Loucy (cell line): ENCODE results near the gene PIP.
"Not testable (repeated sequence)": the region's sequence is repeated elsewhere in the genome, so short reads cannot be mapped to it uniquely, and the experiment has no call there.

Source experiments
- H2AFZ ChIP-seq: fragments of 200-600 bp; sonication (generic); 2 replicates; pipeline ENCODE4 v1.6.0; 2016; ENCODE audit warnings: antibody characterized with exemption, mild to moderate bottlenecking, low read length, moderate library complexity
- H3F3A ChIP-seq: fragments of 200-600 bp; 2 replicates; pipeline ENCODE4 v1.6.0; 2016; ENCODE audit warnings: antibody characterized with exemption, low read depth, mild to moderate bottlenecking
- H3K27me3 ChIP-seq: fragments of 200-600 bp; sonication (generic); 2 replicates; pipeline ENCODE4 v1.6.1; 2014; ENCODE audit warnings: low read length, mild to moderate bottlenecking; ENCODE audit not compliant: insufficient read depth, poor library complexity, severe bottlenecking
- H3K36me3 ChIP-seq: fragments of 200-600 bp; sonication (generic); 2 replicates; pipeline ENCODE4 v1.6.1; 2016; ENCODE audit warnings: low read length; ENCODE audit not compliant: insufficient read depth
- H3K4me1 ChIP-seq: fragments of 200-600 bp; sonication (generic); 2 replicates; pipeline ENCODE4 v1.5.1; 2014; ENCODE audit warnings: low read length, mild to moderate bottlenecking; ENCODE audit not compliant: insufficient read depth, poor library complexity, severe bottlenecking
- H3K4me2 ChIP-seq: fragments of 200-600 bp; sonication (generic); 2 replicates; pipeline ENCODE4 v1.6.0; 2014; ENCODE audit warnings: antibody characterized with exemption, low read length, low read depth, mild to moderate bottlenecking; ENCODE audit not compliant: poor library complexity, severe bottlenecking
- H3K4me3 ChIP-seq: fragments of 200-600 bp; sonication (generic); 2 replicates; pipeline ENCODE4 v1.5.1; 2014; ENCODE audit warnings: low read length, mild to moderate bottlenecking, mixed read lengths; ENCODE audit not compliant: poor library complexity, severe bottlenecking
- H3K79me2 ChIP-seq: fragments of 200-600 bp; sonication (generic); 2 replicates; pipeline ENCODE4 v1.6.1; 2014; ENCODE audit warnings: low read length; ENCODE audit not compliant: insufficient read depth
- H3K9ac ChIP-seq: fragments of 200-600 bp; sonication (generic); 2 replicates; pipeline ENCODE4 v1.6.0; 2014; ENCODE audit warnings: mild to moderate bottlenecking, low read depth, low read length, moderate library complexity; ENCODE audit not compliant: poor library complexity, severe bottlenecking
- H3K9me2 ChIP-seq: fragments of 200-600 bp; sonication (generic); replicated peaks from 2 replicates; pipeline ENCODE4 v1.6.1; 2016; ENCODE audit warnings: low read depth, low read length, mixed read lengths
- H3K9me3 ChIP-seq: fragments of 200-600 bp; sonication (generic); 2 replicates; pipeline ENCODE4 v1.6.1; 2014; ENCODE audit warnings: mild to moderate bottlenecking, antibody characterized with exemption, low read length, low read depth; ENCODE audit not compliant: insufficient read depth
- H4K20me1 ChIP-seq: fragments of 200-600 bp; sonication (generic); 2 replicates; pipeline ENCODE4 v1.6.0; 2014; ENCODE audit warnings: antibody characterized with exemption, low read length, mild to moderate bottlenecking; ENCODE audit not compliant: insufficient read depth, poor library complexity, severe bottlenecking
- EZH2phosphoT487 ChIP-seq: fragments of 200-600 bp; IDR thresholded peaks from 2 replicates; pipeline ENCODE4 v1.6.1; 2018; ENCODE audit warnings: antibody characterized with exemption, mild to moderate bottlenecking, moderate library complexity, borderline replicate concordance
- TF ChIP-seq, protein P1 (sequence below): fragments of 200-600 bp; sonication (generic); conservative IDR thresholded peaks from 2 replicates; pipeline ENCODE4 v1.5.1; 2014; ENCODE audit warnings: mild to moderate bottlenecking, antibody characterized with exemption, low read length

PIP gene

DNA sequence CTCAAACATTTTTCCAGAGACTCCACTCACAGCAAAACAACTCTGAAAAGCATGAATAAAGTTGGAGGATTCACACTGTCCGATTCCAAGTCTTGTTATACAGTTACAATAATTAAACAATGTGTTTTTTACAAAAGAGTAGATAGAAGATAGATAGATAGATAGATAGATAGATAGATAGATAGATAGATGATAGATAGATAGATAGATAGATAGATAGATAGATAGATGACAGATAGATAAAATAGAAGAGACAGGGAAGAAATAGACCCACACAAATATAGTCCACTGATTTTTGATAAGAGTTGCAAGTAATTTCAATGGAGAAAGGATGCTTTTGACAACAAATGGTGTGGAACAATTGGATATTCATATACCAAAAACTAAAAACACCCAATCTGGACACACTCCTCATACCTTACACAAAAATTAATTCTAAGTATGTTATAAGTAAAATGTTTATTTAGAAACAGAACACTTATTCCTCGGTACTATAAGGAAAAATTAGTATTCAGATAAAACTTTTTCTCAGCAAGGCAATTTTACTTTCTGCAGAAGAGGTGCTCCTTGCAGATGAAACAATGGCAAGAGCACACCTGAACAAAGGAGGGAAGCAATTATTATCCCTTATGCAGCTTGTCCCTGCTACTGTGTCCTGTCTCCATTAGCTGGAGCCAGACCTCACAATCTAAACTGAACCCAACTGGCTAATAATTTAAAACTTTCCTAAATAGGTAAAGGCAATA, 45.7 kb downstream of the PIP start:
- Histone ChIP-seq H3K4me3 (no peak overlapping the region), H3K9me3 (no peaks in the 10 kb centered on the region; the same call in 1 of the 2 replicates), H3K79me2 (no peaks in the 10 kb centered on the region), H3K9me2 (no peaks in the 10 kb centered on the region), H3F3A (0 out of 2 replicates have a peak, but pooled peaks cover 5% of the 10 kb centered on the region), H3K4me1 (peaks cover 4% of the 10 kb centered on the region), H2AFZ (no peak overlapping the region), H3K9ac (no peak overlapping the region), H3K27me3 (no peaks in the 10 kb centered on the region), H3K4me2 (no peak overlapping the region), H3K36me3 (no peaks in the 10 kb centered on the region), H4K20me1 (no peaks in the 10 kb centered on the region)
- no peak for TF ChIP-seq EZH2phosphoT487
- TF ChIP-seq, protein P1, sequence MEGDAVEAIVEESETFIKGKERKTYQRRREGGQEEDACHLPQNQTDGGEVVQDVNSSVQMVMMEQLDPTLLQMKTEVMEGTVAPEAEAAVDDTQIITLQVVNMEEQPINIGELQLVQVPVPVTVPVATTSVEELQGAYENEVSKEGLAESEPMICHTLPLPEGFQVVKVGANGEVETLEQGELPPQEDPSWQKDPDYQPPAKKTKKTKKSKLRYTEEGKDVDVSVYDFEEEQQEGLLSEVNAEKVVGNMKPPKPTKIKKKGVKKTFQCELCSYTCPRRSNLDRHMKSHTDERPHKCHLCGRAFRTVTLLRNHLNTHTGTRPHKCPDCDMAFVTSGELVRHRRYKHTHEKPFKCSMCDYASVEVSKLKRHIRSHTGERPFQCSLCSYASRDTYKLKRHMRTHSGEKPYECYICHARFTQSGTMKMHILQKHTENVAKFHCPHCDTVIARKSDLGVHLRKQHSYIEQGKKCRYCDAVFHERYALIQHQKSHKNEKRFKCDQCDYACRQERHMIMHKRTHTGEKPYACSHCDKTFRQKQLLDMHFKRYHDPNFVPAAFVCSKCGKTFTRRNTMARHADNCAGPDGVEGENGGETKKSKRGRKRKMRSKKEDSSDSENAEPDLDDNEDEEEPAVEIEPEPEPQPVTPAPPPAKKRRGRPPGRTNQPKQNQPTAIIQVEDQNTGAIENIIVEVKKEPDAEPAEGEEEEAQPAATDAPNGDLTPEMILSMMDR = no peak

DNA sequence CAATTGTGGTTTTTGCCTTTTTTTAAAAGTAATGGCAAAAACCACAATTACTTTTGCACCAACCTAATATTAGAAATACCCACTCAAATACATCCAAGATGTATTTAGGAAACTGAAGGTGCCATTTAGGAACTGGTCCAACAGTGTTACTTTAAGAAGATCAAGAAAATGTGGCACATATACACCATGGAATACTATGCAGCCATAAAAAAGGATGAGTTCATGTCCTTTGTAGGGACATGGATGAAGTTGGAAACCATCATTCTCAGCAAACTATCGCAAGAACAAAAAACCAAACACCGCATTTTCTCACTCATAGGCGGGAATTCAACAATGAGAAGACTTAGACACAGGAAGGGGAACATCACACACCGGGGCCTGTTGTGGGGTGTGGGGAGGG, 48.9 kb downstream of the PIP start:
- H3K27me3 ChIP-seq, H3K36me3 ChIP-seq, H3K9me3 ChIP-seq, H3K79me2 ChIP-seq, H3K9me2 ChIP-seq, H3K4me2 ChIP-seq, H3K4me1 ChIP-seq, H3K9ac ChIP-seq, H4K20me1 ChIP-seq, H2AFZ ChIP-seq, H3K4me3 ChIP-seq, H3F3A ChIP-seq: not testable (repeated sequence)

DNA sequence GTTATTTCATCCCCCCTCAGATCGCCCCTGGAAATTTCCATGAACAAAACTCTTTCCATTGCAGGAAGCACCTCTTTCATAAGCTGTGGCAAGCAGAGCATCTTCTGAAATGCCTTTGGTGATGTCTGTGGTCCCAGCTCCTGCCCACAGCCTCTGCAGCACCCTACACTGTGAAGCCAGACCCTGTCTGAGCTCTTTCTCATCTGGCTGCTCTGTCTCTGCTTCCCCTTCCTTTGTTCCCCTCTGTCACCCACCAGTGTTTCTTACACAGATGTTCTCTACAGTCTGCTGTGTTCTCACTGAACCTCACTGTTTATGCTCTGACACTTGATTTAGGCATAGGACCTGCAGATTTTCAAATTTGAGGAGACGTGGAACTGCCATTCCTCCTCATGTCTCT, 49.5 kb downstream of the PIP start:
- H3K4me1 ChIP-seq = no peaks in the 10 kb centered on the region
- no peaks in the 10 kb centered on the region for H4K20me1 ChIP-seq
- no peaks in the 10 kb centered on the region for H3K27me3 ChIP-seq
- no peaks in the 10 kb centered on the region; the same call in 1 of the 2 replicates for H3K9me3 ChIP-seq
- no peak overlapping the region for H3K4me2 ChIP-seq
- H3K36me3 ChIP-seq = no peaks in the 10 kb centered on the region
- no peaks in the 10 kb centered on the region for H3K79me2 ChIP-seq
- no peaks in the 10 kb centered on the region for H3F3A ChIP-seq
- H3K9ac ChIP-seq = no peak overlapping the region
- no peak overlapping the region for H2AFZ ChIP-seq
- H3K9me2 ChIP-seq = no peaks in the 10 kb centered on the region
- TF ChIP-seq, protein P1 = no peak
- no peak for TF ChIP-seq EZH2phosphoT487
- no peak overlapping the region for H3K4me3 ChIP-seq

DNA sequence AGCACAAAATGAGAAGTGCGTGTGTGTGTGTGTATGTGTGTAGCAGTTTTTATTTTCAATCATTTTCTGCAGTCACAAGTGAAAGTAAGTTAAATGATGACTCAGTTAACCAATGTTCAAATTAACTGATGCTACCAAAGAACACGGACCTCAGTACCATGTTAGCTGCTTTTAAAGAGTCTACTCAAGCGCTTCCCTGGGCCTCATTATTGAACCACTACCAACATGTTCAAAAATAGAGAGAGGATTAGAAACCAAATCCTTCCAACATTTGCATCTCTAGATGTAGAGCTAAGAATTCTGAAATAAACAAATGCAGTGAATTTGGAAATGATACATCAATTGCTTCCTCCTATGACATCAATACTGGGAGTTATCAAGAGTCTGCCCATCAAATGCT, 51.1 kb downstream of the PIP start, which contains the start of gene TAS2R39:
TSS of gene TAS2R39 (plus strand) at position 396 of the 400 bp plus-strand sequence. CDS start at position 396, 0 bp downstream.
- no peaks in the 10 kb centered on the region for H3K9me3 ChIP-seq
- no peaks in the 10 kb centered on the region for H4K20me1 ChIP-seq
- no peaks in the 10 kb centered on the region for H3K9me2 ChIP-seq
- H2AFZ ChIP-seq = no peak within 1 kb of the TSS
- no peaks in the 10 kb centered on the region for H3K4me1 ChIP-seq
- H3K9ac ChIP-seq = no peak within 1 kb of the TSS
- H3K27me3 ChIP-seq = no peaks in the 10 kb centered on the region
- TF ChIP-seq, protein P1 = no peak
- TF ChIP-seq EZH2phosphoT487 = no peak
- H3K4me2 ChIP-seq = no peak within 1 kb of the TSS
- H3K4me3 ChIP-seq = no peak within 1 kb of the TSS
- no peaks in the 10 kb centered on the region for H3F3A ChIP-seq
- H3K79me2 ChIP-seq = no peaks in the 10 kb centered on the region
- H3K36me3 ChIP-seq = no peaks in the 10 kb centered on the region
